Measurements from ENCODE around the gene NTMT1. TPM values are rescaled to one million over a fixed set of nuclear protein-coding genes. Genes with fewer than 3 reads are reported as not detected.
A peak's percentile ranks its signal among the peaks of the same experiment; 100 is the strongest.

The NTMT1 gene
- total and polyA plus RNA-seq, 3 experiments from 2014 or later, result 48.6 to 68.9 (median 65.5) TPM

- H3K4me1 ChIP-seq (ENCODE audit: insufficient read depth, low read length), result no peaks in the 10 kb centered on the region
- H3K27ac ChIP-seq (ENCODE audit: low read depth, low read length), result no peak overlapping the region
- H3K9me3 ChIP-seq (ENCODE audit: low read length), result no peaks in the 10 kb centered on the region
- H3K36me3 Mint-ChIP-seq, result no peaks in the 10 kb centered on the region
- no peaks in the 10 kb centered on the region for H3K9me3 Mint-ChIP-seq
- H3K4me3 ChIP-seq (ENCODE audit: low read length), result no peak overlapping the region
- H3K36me3 ChIP-seq (ENCODE audit: insufficient read depth, low read length), result no peaks in the 10 kb centered on the region
- no peak overlapping the region for H3K4me3 Mint-ChIP-seq
- no peaks in the 10 kb centered on the region for H3K27me3 ChIP-seq (ENCODE audit: insufficient read depth, low read length, poor library complexity, severe bottlenecking)
- no peaks in the 10 kb centered on the region for H3K4me1 Mint-ChIP-seq
- H3K27ac Mint-ChIP-seq, result peak overlapping the region in 1 of 8 donors; percentile 33
- ChIA-PET CTCF (no interaction called here), POLR2A (no interaction called here)
- DNase-seq, result no peak
- H3K27me3 Mint-ChIP-seq, result peaks cover 10 to 22% of the 10 kb centered on the region in 2 donors
Measured at GRCh38 chr9:129671519-129671918, 45.6 kb downstream of the NTMT1 start.

- H3K4me1 Mint-ChIP-seq, result no peaks in the 10 kb centered on the region
- POLR2A ChIA-PET, result no interaction called here
- peak overlapping the region in 1 of 7 donors; percentile 34 for H3K4me3 Mint-ChIP-seq
Measured at GRCh38 chr9:129672702-129673101, 46.7 kb downstream of the NTMT1 start.

GRCh38 chr9:129673602-129674001 lies 47.6 kb downstream of the NTMT1 start:
- Histone ChIP-seq H3K4me3 (ENCODE audit: low read length) (no peak overlapping the region), H3K4me1 (ENCODE audit: insufficient read depth, low read length) (no peaks in the 10 kb centered on the region), H3K27me3 (ENCODE audit: insufficient read depth, low read length, poor library complexity, severe bottlenecking) (no peaks in the 10 kb centered on the region), H3K9me3 (ENCODE audit: low read length) (no peaks in the 10 kb centered on the region), H3K36me3 (ENCODE audit: insufficient read depth, low read length) (no peaks in the 10 kb centered on the region), H3K27ac (ENCODE audit: low read depth, low read length) (no peak overlapping the region)
- H3K9me3 Mint-ChIP-seq, result no peaks in the 10 kb centered on the region
- no peak overlapping the region for H3K4me3 Mint-ChIP-seq
- DNase-seq, result no peak
- no peaks in the 10 kb centered on the region for H3K4me1 Mint-ChIP-seq
- H3K27me3 Mint-ChIP-seq, result peaks cover 12 to 37% of the 10 kb centered on the region in 2 donors
- H3K36me3 Mint-ChIP-seq, result no peaks in the 10 kb centered on the region
- ChIA-PET POLR2A (no interaction called here), CTCF (no interaction called here)
- H3K27ac Mint-ChIP-seq, result no peak overlapping the region

More at GRCh38 chr9:129672702-129673101, 46.7 kb downstream of the NTMT1 start:
- Histone ChIP-seq H3K27ac (ENCODE audit: low read depth, low read length) (no peak overlapping the region), H3K9me3 (ENCODE audit: low read length) (no peaks in the 10 kb centered on the region), H3K4me1 (ENCODE audit: insufficient read depth, low read length) (no peaks in the 10 kb centered on the region), H3K27me3 (ENCODE audit: insufficient read depth, low read length, poor library complexity, severe bottlenecking) (no peaks in the 10 kb centered on the region), H3K4me3 (ENCODE audit: low read length) (no peak overlapping the region), H3K36me3 (ENCODE audit: insufficient read depth, low read length) (no peaks in the 10 kb centered on the region)
- H3K36me3 Mint-ChIP-seq, result no peaks in the 10 kb centered on the region
- DNase-seq, result no peak
- H3K27me3 Mint-ChIP-seq, result peaks cover 12 to 30% of the 10 kb centered on the region in 2 donors
- CTCF ChIA-PET, result no interaction called here
- H3K27ac Mint-ChIP-seq, result no peak overlapping the region
- H3K9me3 Mint-ChIP-seq, result no peaks in the 10 kb centered on the region

GRCh38 chr9:129674229-129674628 lies 48.3 kb downstream of the NTMT1 start:
- Histone ChIP-seq H3K4me1 (ENCODE audit: insufficient read depth, low read length) (no peaks in the 10 kb centered on the region), H3K9me3 (ENCODE audit: low read length) (no peaks in the 10 kb centered on the region), H3K36me3 (ENCODE audit: insufficient read depth, low read length) (no peaks in the 10 kb centered on the region), H3K27ac (ENCODE audit: low read depth, low read length) (no peak overlapping the region), H3K4me3 (ENCODE audit: low read length) (no peak overlapping the region), H3K27me3 (ENCODE audit: insufficient read depth, low read length, poor library complexity, severe bottlenecking) (no peaks in the 10 kb centered on the region)
- ChIA-PET POLR2A (no interaction called here), CTCF (no interaction called here)
- no peaks in the 10 kb centered on the region for H3K4me1 Mint-ChIP-seq
- no peaks in the 10 kb centered on the region for H3K9me3 Mint-ChIP-seq
- H3K27me3 Mint-ChIP-seq, result peaks cover 12 to 41% of the 10 kb centered on the region in 2 donors
- no peaks in the 10 kb centered on the region for H3K36me3 Mint-ChIP-seq
- no peak for DNase-seq
- no peak overlapping the region for H3K27ac Mint-ChIP-seq
- no peak overlapping the region for H3K4me3 Mint-ChIP-seq

- no peaks in the 10 kb centered on the region for H3K4me1 Mint-ChIP-seq
- peaks cover 7 to 38% of the 10 kb centered on the region in 2 donors for H3K27me3 Mint-ChIP-seq
- ChIA-PET CTCF (no interaction called here), POLR2A (no interaction called here)
- no peak overlapping the region for H3K4me3 Mint-ChIP-seq
- no peak overlapping the region for H3K4me3 ChIP-seq (ENCODE audit: low read length)
- no peak overlapping the region for H3K27ac Mint-ChIP-seq
- no peaks in the 10 kb centered on the region for H3K9me3 ChIP-seq (ENCODE audit: low read length)
- no peaks in the 10 kb centered on the region for H3K36me3 Mint-ChIP-seq
- no peaks in the 10 kb centered on the region for H3K9me3 Mint-ChIP-seq
- H3K27me3 ChIP-seq (ENCODE audit: insufficient read depth, low read length, poor library complexity, severe bottlenecking), result no peaks in the 10 kb centered on the region
- no peak overlapping the region for H3K27ac ChIP-seq (ENCODE audit: low read depth, low read length)
- no peak for DNase-seq
- H3K4me1 ChIP-seq (ENCODE audit: insufficient read depth, low read length), result no peaks in the 10 kb centered on the region
- no peaks in the 10 kb centered on the region for H3K36me3 ChIP-seq (ENCODE audit: insufficient read depth, low read length)
Measured at GRCh38 chr9:129675620-129676019, 49.7 kb downstream of the NTMT1 start.

GRCh38 chr9:129676287-129676686 lies 50.3 kb downstream of the NTMT1 start:
- Histone ChIP-seq H3K9me3 (ENCODE audit: low read length) (no peaks in the 10 kb centered on the region), H3K27me3 (ENCODE audit: insufficient read depth, low read length, poor library complexity, severe bottlenecking) (no peaks in the 10 kb centered on the region), H3K4me1 (ENCODE audit: insufficient read depth, low read length) (no peaks in the 10 kb centered on the region), H3K27ac (ENCODE audit: low read depth, low read length) (no peak overlapping the region), H3K36me3 (ENCODE audit: insufficient read depth, low read length) (no peaks in the 10 kb centered on the region), H3K4me3 (ENCODE audit: low read length) (no peak overlapping the region)
- Mint-ChIP-seq H3K9me3 (no peaks in the 10 kb centered on the region), H3K36me3 (no peaks in the 10 kb centered on the region), H3K27me3 (peaks cover 8 to 41% of the 10 kb centered on the region in 2 donors), H3K27ac (no peak overlapping the region), H3K4me1 (no peaks in the 10 kb centered on the region), H3K4me3 (no peak overlapping the region)
- no peak for DNase-seq
- POLR2A ChIA-PET, result no interaction called here
- CTCF ChIA-PET, result no interaction called here

GRCh38 chr9:129676975-129677374 lies 51.0 kb downstream of the NTMT1 start:
- no peak for DNase-seq
- H3K36me3 Mint-ChIP-seq, result no peaks in the 10 kb centered on the region
- H3K27me3 Mint-ChIP-seq, result peaks cover 8 to 43% of the 10 kb centered on the region in 2 donors
- no peaks in the 10 kb centered on the region for H3K9me3 Mint-ChIP-seq
- Histone ChIP-seq H3K4me1 (ENCODE audit: insufficient read depth, low read length) (no peaks in the 10 kb centered on the region), H3K9me3 (ENCODE audit: low read length) (no peaks in the 10 kb centered on the region), H3K27ac (ENCODE audit: low read depth, low read length) (no peak overlapping the region), H3K27me3 (ENCODE audit: insufficient read depth, low read length, poor library complexity, severe bottlenecking) (no peaks in the 10 kb centered on the region), H3K4me3 (ENCODE audit: low read length) (no peak overlapping the region), H3K36me3 (ENCODE audit: insufficient read depth, low read length) (no peaks in the 10 kb centered on the region)
- ChIA-PET CTCF (no interaction called here), POLR2A (no interaction called here)
- H3K4me1 Mint-ChIP-seq, result no peaks in the 10 kb centered on the region
- no peak overlapping the region for H3K4me3 Mint-ChIP-seq
- H3K27ac Mint-ChIP-seq, result no peak overlapping the region

GRCh38 chr9:129677456-129677855 lies 51.5 kb downstream of the NTMT1 start:
- POLR2A ChIA-PET, result no interaction called here
- no peak for DNase-seq
- H3K4me3 Mint-ChIP-seq, result no peak overlapping the region
- no peak overlapping the region for H3K27ac ChIP-seq (ENCODE audit: low read depth, low read length)
- CTCF ChIA-PET, result no interaction called here
- no peak overlapping the region for H3K4me3 ChIP-seq (ENCODE audit: low read length)
- H3K36me3 ChIP-seq (ENCODE audit: insufficient read depth, low read length), result no peaks in the 10 kb centered on the region
- H3K9me3 Mint-ChIP-seq, result no peaks in the 10 kb centered on the region
- H3K27me3 Mint-ChIP-seq, result peaks cover 8 to 47% of the 10 kb centered on the region in 2 donors
- H3K9me3 ChIP-seq (ENCODE audit: low read length), result no peaks in the 10 kb centered on the region
- H3K4me1 ChIP-seq (ENCODE audit: insufficient read depth, low read length), result no peaks in the 10 kb centered on the region
- no peaks in the 10 kb centered on the region for H3K27me3 ChIP-seq (ENCODE audit: insufficient read depth, low read length, poor library complexity, severe bottlenecking)
- no peak overlapping the region for H3K27ac Mint-ChIP-seq
- H3K36me3 Mint-ChIP-seq, result no peaks in the 10 kb centered on the region
- no peaks in the 10 kb centered on the region for H3K4me1 Mint-ChIP-seq

GRCh38 chr9:129678844-129679243 lies 52.9 kb downstream of the NTMT1 start:
- Mint-ChIP-seq H3K36me3 (no peaks in the 10 kb centered on the region), H3K27ac (no peak overlapping the region)

More at GRCh38 chr9:129678844-129679243, 52.9 kb downstream of the NTMT1 start:
- H3K4me1 Mint-ChIP-seq, result no peaks in the 10 kb centered on the region
- H3K27ac ChIP-seq (ENCODE audit: low read depth, low read length), result no peak overlapping the region
- no peaks in the 10 kb centered on the region for H3K9me3 Mint-ChIP-seq
- no peak for DNase-seq
- no peaks in the 10 kb centered on the region for H3K27me3 ChIP-seq (ENCODE audit: insufficient read depth, low read length, poor library complexity, severe bottlenecking)
- no peaks in the 10 kb centered on the region for H3K9me3 ChIP-seq (ENCODE audit: low read length)
- H3K27me3 Mint-ChIP-seq, result peaks cover 8 to 48% of the 10 kb centered on the region in 2 donors
- ChIA-PET CTCF (no interaction called here), POLR2A (no interaction called here)
- no peak overlapping the region for H3K4me3 Mint-ChIP-seq
- no peak overlapping the region for H3K4me3 ChIP-seq (ENCODE audit: low read length)
- no peaks in the 10 kb centered on the region for H3K4me1 ChIP-seq (ENCODE audit: insufficient read depth, low read length)
- no peaks in the 10 kb centered on the region for H3K36me3 ChIP-seq (ENCODE audit: insufficient read depth, low read length)
